ENCODE data around the gene OR9G4. TPM values are rescaled to one million over a fixed set of nuclear protein-coding genes. Genes with fewer than 3 reads are reported as not detected.

Gene OR9G4
- total RNA-seq, result not detected
- long read RNA-seq, result 0 reads

DNA sequence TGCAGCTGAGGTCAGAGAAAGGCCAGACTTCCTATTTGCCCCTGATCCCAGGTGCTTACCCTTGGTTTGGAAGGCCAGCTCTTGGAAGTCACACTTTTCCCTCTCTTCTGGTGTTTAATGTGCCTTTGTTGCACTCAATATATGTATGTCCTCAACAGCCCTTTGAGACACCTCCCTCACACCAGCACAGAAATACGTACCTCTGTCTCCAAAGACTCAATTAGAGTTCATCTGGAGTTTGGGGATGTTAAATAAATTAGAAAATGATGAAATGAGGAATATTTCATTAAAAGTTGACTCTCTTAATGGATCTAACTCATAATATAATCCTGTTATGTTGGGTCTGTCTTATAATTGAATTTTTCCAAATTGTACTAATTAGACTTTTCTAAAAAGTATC, at the start of gene OR9G4:
TSS of gene OR9G4 (minus strand) at position 101 of the 400 bp plus-strand sequence. CDS start 4,931 bp downstream, outside the sequence.
- no peak for DNase-seq (ENCODE audit: low spot score)

DNA sequence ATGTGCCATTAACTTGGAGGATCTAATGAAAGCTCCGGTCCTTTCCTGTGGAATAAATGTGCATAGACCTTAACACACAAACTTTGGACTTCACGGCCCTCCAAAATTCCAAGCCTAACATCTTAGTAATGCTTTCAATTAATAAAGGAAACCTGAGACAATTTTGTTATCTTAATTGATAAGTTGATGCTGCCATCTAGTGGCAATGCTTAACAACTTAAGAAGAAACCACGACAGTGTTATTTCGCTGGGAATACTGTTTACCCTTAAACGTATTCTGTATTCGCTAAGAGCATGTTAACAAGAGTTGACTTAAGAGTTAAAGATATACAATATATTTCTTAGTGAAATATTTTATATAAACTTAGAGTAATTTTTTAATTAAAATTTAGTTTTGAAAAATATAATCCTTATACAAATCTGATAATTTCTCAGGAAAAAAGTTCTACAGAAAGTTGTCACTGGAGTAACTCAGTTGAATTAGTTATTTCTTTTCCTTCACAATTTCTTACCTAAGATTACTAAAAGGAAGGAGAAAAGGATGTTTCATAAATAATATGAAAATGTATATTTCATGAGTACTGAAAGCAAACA, 35.0 kb upstream of the OR9G4 start:
- no peak for DNase-seq (ENCODE audit: low spot score)

DNA sequence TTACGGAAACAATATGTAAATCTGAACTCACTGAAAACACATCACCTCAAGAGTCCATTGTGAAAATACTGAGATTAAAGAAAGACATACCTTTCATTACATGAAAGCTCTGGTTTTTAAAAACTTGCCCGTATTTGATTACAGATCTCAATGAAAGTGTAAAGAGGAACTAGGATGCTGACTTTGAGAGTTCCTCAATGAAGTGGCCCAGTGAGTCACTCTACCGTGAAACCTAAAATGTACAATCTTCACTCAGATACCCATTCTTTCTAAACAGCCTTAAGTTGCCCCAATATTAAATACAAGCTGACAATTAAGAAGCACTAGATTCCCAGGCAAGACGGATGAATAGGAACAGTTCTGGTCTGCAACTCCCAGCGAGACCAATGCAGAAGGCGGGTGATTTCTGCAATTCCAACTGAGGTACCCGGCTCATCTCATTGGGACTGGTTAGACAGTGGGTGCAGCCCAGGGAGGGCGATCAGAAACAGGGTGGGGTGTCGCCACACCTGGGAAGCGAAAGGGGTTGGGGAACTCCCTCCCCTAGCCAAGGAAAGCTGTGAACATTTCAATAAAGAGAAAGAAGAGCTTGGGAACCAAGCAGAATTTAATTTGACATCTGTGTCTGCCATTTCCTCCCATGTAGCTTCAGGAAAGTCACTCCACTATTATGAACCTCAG, 33.8 kb upstream of the OR9G4 start:
- DNase-seq (ENCODE audit: low spot score), result no peak

- no peak for DNase-seq (ENCODE audit: low spot score)
Measured at GRCh38 chr11:56776809-56777208, 28.3 kb upstream of the OR9G4 start.

DNA sequence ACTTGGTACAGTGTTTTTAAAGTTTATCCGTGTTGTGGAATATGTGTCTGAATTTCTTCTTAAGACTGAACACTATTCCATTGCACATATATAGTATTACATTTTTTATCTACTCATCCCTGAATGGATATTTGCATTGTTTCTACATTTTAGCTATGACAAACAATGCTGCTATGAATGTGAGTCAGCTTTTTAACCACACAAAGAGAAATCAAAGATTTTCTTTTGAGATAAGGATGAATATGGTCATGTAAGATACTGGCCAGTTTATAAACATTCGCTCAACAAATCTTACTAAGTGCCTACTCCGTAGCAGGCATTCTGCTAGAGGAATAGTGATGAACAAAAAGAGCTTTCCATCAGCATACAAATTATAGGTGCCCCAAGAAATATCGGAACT, 16.5 kb upstream of the OR9G4 start:
- no peak for DNase-seq (ENCODE audit: low spot score)

GRCh38 chr11:56751480-56751879, 3.0 kb upstream of the OR9G4 start:
- no peak for DNase-seq (ENCODE audit: low spot score)

DNA sequence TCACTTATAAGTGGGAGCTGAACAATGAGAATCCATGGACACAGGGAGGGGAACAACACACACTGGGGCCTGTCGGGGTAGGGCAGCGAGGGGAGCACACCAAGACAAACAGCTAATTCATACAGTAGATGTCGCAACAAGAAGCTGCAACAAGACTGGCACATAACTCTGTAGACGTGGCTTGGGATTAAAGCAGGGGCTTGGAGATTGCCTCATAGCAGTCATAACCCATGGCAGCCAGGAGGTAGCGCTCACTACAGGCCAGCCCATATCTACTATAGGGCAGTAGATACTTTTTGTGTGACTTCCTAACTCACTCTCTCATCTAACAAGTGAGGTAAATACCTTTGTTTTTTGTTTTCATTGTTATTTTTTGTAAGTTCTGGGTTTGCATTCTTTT, 1.7 kb upstream of the OR9G4 start:
- no peak for DNase-seq (ENCODE audit: low spot score)

DNA sequence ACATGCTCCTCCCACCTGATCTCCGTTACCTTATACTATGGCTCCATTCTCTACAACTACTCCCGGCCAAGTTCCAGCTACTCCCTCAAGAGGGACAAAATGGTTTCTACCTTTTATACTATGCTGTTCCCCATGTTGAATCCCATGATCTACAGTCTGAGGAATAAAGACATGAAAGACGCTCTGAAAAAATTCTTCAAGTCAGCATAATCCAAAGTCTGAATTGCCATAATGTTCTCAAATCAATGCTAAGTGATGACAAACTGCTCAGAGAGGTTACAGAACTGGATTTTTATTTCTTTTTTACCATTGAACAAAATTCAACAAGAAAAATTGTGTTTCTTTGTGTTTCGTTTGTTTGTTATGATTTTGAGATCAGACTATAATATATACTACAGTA, 7.6 kb downstream of the OR9G4 start:
- no peak for DNase-seq (ENCODE audit: low spot score)

GRCh38 chr11:56740107-56740506, 8.4 kb downstream of the OR9G4 start:
- DNase-seq (ENCODE audit: low spot score), result no peak

DNA sequence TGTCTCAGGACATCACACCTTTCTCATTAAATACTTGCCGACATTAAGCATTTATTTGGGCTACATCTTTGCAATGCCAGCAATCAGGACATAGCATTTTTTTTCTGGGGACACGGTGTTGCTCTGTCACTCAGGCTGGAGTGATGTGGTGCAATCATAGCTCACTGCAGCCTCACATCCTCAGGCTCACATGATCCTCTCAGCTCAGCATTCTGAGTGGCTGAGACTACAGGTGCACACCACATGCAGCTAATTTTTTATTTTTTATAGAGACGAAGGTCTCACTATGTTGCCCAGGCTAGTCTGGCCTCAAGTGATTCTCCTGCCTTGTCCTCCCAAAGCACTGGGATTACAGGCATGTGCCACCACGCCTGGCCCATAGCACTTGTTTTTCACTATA, 28.0 kb downstream of the OR9G4 start:
- no peak for DNase-seq (ENCODE audit: low spot score)

- no peak for DNase-seq (ENCODE audit: low spot score)
Measured at GRCh38 chr11:56716379-56716854, 32.1 kb downstream of the OR9G4 start.

DNA sequence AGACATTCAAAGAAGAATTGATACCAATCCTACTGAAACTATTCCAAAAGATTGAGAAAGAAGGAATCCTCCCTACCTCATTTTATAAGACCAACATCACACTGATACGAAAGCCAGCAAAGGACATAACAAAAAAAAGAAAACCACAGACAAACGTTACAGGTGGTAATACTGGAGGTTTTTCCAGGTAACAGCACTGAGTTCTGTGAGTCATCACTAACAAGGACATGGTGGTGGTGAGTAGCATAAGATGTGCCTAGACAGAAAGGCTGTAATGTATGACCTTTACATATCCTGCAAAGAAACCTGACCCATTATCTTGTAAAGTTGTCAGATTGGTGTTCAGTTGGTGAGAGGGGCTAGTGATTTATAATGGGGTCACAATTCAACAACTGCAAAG, 34.3 kb downstream of the OR9G4 start:
- no peak for DNase-seq (ENCODE audit: low spot score)

GRCh38 chr11:56706486-56706885, 42.0 kb downstream of the OR9G4 start:
- no peak for DNase-seq (ENCODE audit: low spot score)

DNA sequence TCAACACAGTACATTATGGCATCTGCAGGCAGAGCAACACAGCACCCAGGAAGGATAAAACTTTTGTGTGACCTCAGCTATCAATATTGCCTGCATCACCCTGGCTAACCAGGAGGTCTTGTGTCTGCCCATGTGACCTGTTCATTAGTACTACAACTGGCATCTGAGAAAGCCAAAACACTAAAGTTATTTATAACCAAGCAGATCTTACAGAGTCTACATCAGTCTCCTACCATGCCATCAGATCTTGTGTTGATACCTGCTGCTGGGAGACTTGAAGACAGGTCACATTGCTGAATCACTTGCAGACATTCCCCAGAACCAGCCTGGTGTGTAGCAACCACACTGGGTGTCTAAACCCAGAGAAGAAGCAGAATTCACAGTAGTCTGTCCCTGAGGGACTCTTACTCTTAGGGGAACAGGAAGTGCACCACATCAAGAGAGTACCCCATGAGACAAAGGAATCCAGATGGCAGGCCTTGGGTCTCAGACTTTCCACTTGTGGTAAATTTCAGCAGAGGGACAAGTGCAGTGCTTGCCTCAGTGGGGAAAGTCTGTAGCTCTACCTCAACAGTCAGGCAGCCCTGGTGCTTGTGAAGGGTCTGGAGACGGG, 42.6 kb downstream of the OR9G4 start:
- no peak for DNase-seq (ENCODE audit: low spot score)

DNA sequence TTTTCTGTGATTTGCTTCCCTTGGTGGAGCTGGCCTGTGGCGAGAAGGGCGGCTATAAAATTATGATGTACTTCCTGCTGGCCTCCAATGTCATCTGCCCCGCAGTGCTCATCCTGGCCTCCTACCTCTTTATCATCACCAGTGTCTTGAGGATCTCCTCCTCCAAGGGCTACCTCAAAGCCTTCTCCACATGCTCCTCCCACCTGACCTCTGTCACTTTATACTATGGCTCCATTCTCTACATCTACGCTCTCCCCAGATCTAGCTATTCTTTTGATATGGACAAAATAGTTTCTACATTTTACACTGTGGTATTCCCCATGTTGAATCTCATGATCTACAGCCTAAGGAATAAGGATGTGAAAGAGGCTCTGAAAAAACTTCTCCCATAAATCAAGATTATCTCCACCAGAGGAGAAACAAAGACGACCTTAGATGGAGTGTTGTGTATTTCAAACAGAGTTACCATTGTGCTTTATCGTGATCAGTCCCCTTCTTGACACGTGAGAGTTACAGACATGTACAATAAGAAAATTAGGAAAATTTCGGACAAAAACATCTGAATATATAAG, 47.5 kb downstream of the OR9G4 start:
- no peak for DNase-seq (ENCODE audit: low spot score)

GRCh38 chr11:56700242-56700913, 48.1 kb downstream of the OR9G4 start:
- no peak for DNase-seq (ENCODE audit: low spot score)

DNA sequence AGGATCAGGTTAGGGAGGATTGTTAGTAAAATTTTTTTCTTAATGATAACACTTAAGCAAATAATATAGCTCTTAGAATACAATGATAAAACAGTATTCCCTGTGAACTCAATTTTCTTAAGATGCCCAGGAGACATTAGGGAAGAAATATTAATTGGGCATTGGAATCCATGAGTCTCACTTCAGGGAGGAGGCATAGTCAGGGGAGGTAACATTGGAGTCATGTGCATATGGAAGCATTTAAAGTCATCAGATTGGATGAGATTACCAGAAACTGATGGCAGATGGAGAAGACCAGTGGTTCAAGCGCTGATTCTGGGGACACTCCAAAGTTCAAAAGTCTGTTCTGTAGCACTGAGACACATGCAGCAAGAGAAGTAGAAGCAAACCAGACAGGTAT, 49.7 kb downstream of the OR9G4 start, which contains the start of gene OR9G1:
TSS of gene OR9G1 (plus strand) at position 301 of the 400 bp plus-strand sequence. CDS start 1,293 bp downstream, outside the sequence.
- DNase-seq (ENCODE audit: low spot score), result no peak

- DNase-seq (ENCODE audit: low spot score), result no peak
Measured at GRCh38 chr11:56693428-56693827, 55.1 kb downstream of the OR9G4 start.
